Upper lobe of left lung (tissue), 6 donors: Measurements from ENCODE around the gene AURKAIP1. TPM values are rescaled to one million over a fixed set of nuclear protein-coding genes. Genes with fewer than 3 reads are reported as not detected.

ENCODE experiments used
- ATAC-seq, 2 donors: fragments of 200-7000 bp; cut with Tn5 transposase; one replicate each; pipeline ENCODE4 v1.9.1; 2022; ENCODE audit warnings: mild to moderate bottlenecking in 2 of 2, moderate library complexity in 2 of 2; ENCODE audit not compliant: low FRiP score in 2 of 2
- DNase-seq, 2 donors: peaks; one replicate each; pipeline ENCODE4 v3.0.0-alpha.2; 2019 to 2020
- H3K27ac ChIP-seq, 4 donors: fragments of 200-600 bp; sonication (generic); one replicate each; pipeline ENCODE4 v1.5.1; 2016 to 2019
- H3K27me3 ChIP-seq, 4 donors: fragments of 200-600 bp; sonication (generic); one replicate each; pipeline ENCODE4 v1.5.1; 2017 to 2019
- H3K36me3 ChIP-seq, 4 donors: fragments of 200-600 bp; sonication (generic); one replicate each; pipeline ENCODE4 v1.5.1; 2016 to 2019
- H3K4me1 ChIP-seq, 4 donors: fragments of 200-600 bp; sonication (generic); one replicate each; pipeline ENCODE4 v1.5.1; 2018 to 2019
- H3K4me3 ChIP-seq, 4 donors: fragments of 200-600 bp; sonication (generic); one replicate each; pipeline ENCODE4 v1.5.1; 2017 to 2019; ENCODE audit warnings: mild to moderate bottlenecking in 2 of 4, moderate library complexity in 1 of 4
- H3K9me3 ChIP-seq, 4 donors: fragments of 200-600 bp; sonication (generic); one replicate each; pipeline ENCODE4 v1.5.1; 2018 to 2019
- EP300 ChIP-seq, 4 donors: sonication (generic); formaldehyde crosslinking; IDR thresholded peaks; one replicate each; pipeline ENCODE4 v1.5.1; 2017; ENCODE audit warnings: antibody characterized with exemption in 4 of 4, control low read depth in 2 of 4
- POLR2A ChIP-seq, 4 donors: fragments of 450-650 bp; IDR thresholded peaks; one replicate each; pipeline ENCODE4 v1.5.1; 2016 to 2017; ENCODE audit warnings: antibody characterized with exemption in 4 of 4, mild to moderate bottlenecking in 2 of 4
- POLR2AphosphoS5 ChIP-seq, 2 donors: sonication (generic); formaldehyde crosslinking; IDR thresholded peaks; one replicate each; pipeline ENCODE4 v1.5.1; 2017; ENCODE audit warnings: antibody characterized with exemption in 2 of 2
- WGBS, 2 donors: methylation state at CpG; one replicate each; pipeline ENCODE4 v1.1.5; 2017 to 2018; 5-methylcytosine and 5-hydroxymethylcytosine counted together
- total RNA-seq, 6 donors: library from RNA; depleted of rRNA in 4 of 6; stranded (reverse); fragments of >200 nt in 4 of 6; gene quantifications; one replicate each; pipeline versions ENCODE4 v1.1.0 to v1.2.1, GENCODE V29; 2016 to 2021
- TF ChIP-seq, protein P1 (sequence below), 6 experiments: fragments of 450-650 bp in 4 of 6; fragments of 200-600 bp in 2 of 6; sonication (generic) in 2 of 6; IDR thresholded peaks; one replicate each; pipeline ENCODE4 v1.5.1; 2016 to 2019; ENCODE audit warnings: antibody characterized with exemption in 6 of 6
- donor health status: DM: no; HTN: no; CAD: no; lungs with moderate emphysema.
- donor health status: DM: no; HTN: yes; CAD: no; lungs with severe emphysema.

The AURKAIP1 gene
- total RNA-seq, 6 donors from 2014 or later: 76.0 to 149 (median 119) TPM

GRCh38 chr1:1400576-1401456 is 25.8 kb upstream of the AURKAIP1 start:
- DNase-seq: no peak
- 88 to 90% methylated on average over 7 to 22 of the region's 22 CpGs for WGBS, 2 donors
- Histone ChIP-seq H3K36me3 (peaks cover 25 to 70% (median 58%) of the 10 kb centered on the region in 4 donors), H3K4me1 (peaks cover 30 to 50% (median 34%) of the 10 kb centered on the region in 4 donors), H3K9me3 (no peaks in the 10 kb centered on the region), H3K27ac (peak overlapping the region; percentile 90 to 94 (median 93)), H3K4me3 (peak overlapping the region in 3 of 4 donors; percentile 98 to 100 (median 100)), H3K27me3 (no peaks in the 10 kb centered on the region)
- TF ChIP-seq EP300 (IDR thresholded peaks at IDR 0.05) (no peak), POLR2AphosphoS5 (IDR thresholded peaks at IDR 0.05) (no peak), POLR2A (IDR thresholded peaks at IDR 0.05) (no peak)
- TF ChIP-seq, protein P1, sequence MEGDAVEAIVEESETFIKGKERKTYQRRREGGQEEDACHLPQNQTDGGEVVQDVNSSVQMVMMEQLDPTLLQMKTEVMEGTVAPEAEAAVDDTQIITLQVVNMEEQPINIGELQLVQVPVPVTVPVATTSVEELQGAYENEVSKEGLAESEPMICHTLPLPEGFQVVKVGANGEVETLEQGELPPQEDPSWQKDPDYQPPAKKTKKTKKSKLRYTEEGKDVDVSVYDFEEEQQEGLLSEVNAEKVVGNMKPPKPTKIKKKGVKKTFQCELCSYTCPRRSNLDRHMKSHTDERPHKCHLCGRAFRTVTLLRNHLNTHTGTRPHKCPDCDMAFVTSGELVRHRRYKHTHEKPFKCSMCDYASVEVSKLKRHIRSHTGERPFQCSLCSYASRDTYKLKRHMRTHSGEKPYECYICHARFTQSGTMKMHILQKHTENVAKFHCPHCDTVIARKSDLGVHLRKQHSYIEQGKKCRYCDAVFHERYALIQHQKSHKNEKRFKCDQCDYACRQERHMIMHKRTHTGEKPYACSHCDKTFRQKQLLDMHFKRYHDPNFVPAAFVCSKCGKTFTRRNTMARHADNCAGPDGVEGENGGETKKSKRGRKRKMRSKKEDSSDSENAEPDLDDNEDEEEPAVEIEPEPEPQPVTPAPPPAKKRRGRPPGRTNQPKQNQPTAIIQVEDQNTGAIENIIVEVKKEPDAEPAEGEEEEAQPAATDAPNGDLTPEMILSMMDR (IDR thresholded peaks at IDR 0.05): no peak
- ATAC-seq: no peak

DNA sequence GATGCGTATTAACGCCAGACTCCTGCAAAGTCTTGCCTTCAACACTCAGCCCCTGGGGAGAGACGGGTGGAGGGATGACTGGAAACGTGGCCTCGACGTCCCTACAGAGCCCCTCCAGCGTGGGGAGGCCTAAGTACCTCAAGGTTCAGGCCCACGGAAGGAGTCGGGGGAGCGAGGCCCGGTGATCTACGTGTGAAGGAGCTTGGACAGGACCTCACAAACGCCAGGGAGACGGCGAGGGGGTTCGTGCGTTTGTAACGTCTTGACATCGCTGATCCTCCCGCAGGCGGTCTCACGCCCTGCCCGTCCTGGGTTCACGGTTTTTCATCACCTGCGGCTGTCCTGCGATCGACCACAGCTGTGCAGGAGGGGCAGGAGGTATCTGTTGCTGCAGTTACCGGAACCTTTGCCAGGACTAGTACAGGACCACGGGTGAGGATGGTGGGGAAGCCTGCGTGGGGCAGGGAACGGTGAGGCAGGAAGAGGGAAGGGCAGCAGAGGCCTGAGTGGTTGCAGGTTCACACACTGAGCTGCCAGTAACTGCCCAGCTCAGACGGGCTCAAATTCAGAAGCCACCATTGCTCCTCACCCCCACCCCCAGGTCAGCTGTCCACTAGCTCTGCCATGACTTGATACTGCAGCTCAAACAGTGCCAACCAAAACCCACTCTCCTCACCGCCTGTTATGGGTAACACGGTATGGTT is 25.0 kb upstream of the AURKAIP1 start:
- Histone ChIP-seq H3K36me3 (peaks cover 25 to 70% (median 56%) of the 10 kb centered on the region in 4 donors), H3K27ac (peak overlapping the region; percentile 90 to 94 (median 93)), H3K4me1 (peaks cover 24 to 47% (median 27%) of the 10 kb centered on the region in 4 donors), H3K4me3 (peak overlapping the region; percentile 83 to 100 (median 99)), H3K9me3 (no peaks in the 10 kb centered on the region), H3K27me3 (no peaks in the 10 kb centered on the region)
- DNase-seq (no peak), ATAC-seq (peak in 1 of 2 donors; percentile 8)
- TF ChIP-seq POLR2A (IDR thresholded peaks at IDR 0.05) (no peak), EP300 (IDR thresholded peaks at IDR 0.05) (no peak), POLR2AphosphoS5 (IDR thresholded peaks at IDR 0.05) (no peak)
- TF ChIP-seq, protein P1 (IDR thresholded peaks at IDR 0.05): no peak
- WGBS, 2 donors: 2 to 6% methylated on average over 23 to 30 of the region's 34 CpGs

- Histone ChIP-seq H3K4me1 (peaks cover 24 to 47% (median 26%) of the 10 kb centered on the region in 4 donors), H3K9me3 (no peaks in the 10 kb centered on the region), H3K27ac (peak within 1 kb of the TSS; percentile 90 to 94 (median 93)), H3K27me3 (no peaks in the 10 kb centered on the region), H3K36me3 (peaks cover 22 to 70% (median 54%) of the 10 kb centered on the region in 4 donors), H3K4me3 (peak within 1 kb of the TSS; percentile 96 to 100 (median 99))
- ATAC-seq: peak; percentile 99
- TF ChIP-seq POLR2A (IDR thresholded peaks at IDR 0.05) (peak in 3 of 4 donors; percentile 41 to 81 (median 69)), POLR2AphosphoS5 (IDR thresholded peaks at IDR 0.05) (peak; percentile 84 to 92), EP300 (IDR thresholded peaks at IDR 0.05) (no peak)
- TF ChIP-seq, protein P1 (IDR thresholded peaks at IDR 0.05): peak; percentile 77 to 95 (median 91)
- DNase-seq: peak; percentile 98 to 100
- 0 to 1% methylated on average over 4 to 43 of the region's 86 CpGs for WGBS, 2 donors
These were observed 24.3 kb upstream of the AURKAIP1 start, which contains the start of gene CCNL2 for GRCh38 chr1:1399187-1399871. Gene CCNL2, minus strand, starts transcription at chr1:1399335. Its CDS starts 29 bp downstream, at chr1:1399306.

DNA sequence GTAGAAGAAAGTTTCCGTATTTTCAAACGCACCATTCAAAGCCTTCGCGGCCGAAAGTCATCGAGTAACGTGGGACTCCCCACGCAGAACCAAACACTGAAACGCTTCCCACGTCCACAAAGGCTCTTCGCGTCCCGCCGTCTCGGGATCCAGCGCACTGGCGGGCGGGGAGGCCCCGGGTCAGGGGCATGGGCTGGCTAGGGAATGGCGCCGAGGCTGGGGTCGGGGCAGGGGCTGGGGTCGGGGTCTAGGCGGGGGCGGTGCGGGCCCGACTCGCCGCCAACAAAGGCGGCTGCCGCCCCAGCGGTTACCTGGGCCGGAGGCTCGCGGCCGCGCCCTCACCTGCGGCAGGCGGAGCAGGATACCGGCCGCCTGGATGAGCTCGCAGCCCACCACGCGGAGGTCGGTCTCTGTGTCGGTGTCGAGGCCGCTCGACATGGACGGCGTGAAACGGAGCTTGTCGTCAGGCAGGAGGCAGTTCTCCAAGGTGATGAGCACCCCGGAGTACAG is 23.7 kb upstream of the AURKAIP1 start:
- ATAC-seq (peak in 1 of 2 donors; percentile 4), DNase-seq (no peak)
- Histone ChIP-seq H3K9me3 (no peaks in the 10 kb centered on the region), H3K4me3 (peak overlapping the region; percentile 96 to 100 (median 99)), H3K27me3 (no peaks in the 10 kb centered on the region), H3K4me1 (peaks cover 24 to 45% (median 26%) of the 10 kb centered on the region in 4 donors), H3K27ac (peak overlapping the region; percentile 90 to 94 (median 93)), H3K36me3 (peaks cover 23 to 70% (median 55%) of the 10 kb centered on the region in 4 donors)
- TF ChIP-seq EP300 (IDR thresholded peaks at IDR 0.05): no peak
- TF ChIP-seq POLR2A (IDR thresholded peaks at IDR 0.05): no peak
- TF ChIP-seq, protein P1 (IDR thresholded peaks at IDR 0.05): no peak
- no peak for TF ChIP-seq POLR2AphosphoS5 (IDR thresholded peaks at IDR 0.05)
- WGBS, 2 donors: 1% methylated on average over 50 of the region's 54 CpGs; no CpG with 5 or more reads in 1 of the 2 donors
